Measurements from ENCODE around the gene TMEM117. TPM values are rescaled to one million over a fixed set of nuclear protein-coding genes. Genes with fewer than 3 reads are reported as not detected.
"Not testable (repeated sequence)": the region's sequence is repeated elsewhere in the genome, so short reads cannot be mapped to it uniquely, and the experiment has no call there.

Gene TMEM117
- total RNA-seq, 2 experiments from 2014 or later = 0.95 to 7.1 TPM

GRCh38 chr12:44026046-44026445 is 190.2 kb downstream of the TMEM117 start:
- Histone ChIP-seq H3K4me1 (ENCODE audit: insufficient read depth, low read length, poor library complexity, severe bottlenecking) (no peaks in the 10 kb centered on the region), H3K9me3 (ENCODE audit: low read length) (0 out of 2 replicates have a peak, but pooled peaks cover 6% of the 10 kb centered on the region), H3K36me3 (ENCODE audit: insufficient read depth, low read length) (no peaks in the 10 kb centered on the region), H3K27ac (ENCODE audit: low read depth, low read length, poor library complexity, severe bottlenecking) (no peak overlapping the region), H3K4me2 (ENCODE audit: low read length) (no peak overlapping the region), H3K4me3 (ENCODE audit: low read depth, low read length, poor library complexity, severe bottlenecking) (no peak overlapping the region), H3K79me2 (ENCODE audit: insufficient read depth, low read depth, low read length) (no peaks in the 10 kb centered on the region), H4K20me1 (ENCODE audit: insufficient read depth, low read length) (no peaks in the 10 kb centered on the region), H3K9me2 (ENCODE audit: insufficient read depth, low read length) (no peaks in the 10 kb centered on the region), H2AFZ (ENCODE audit: low read length) (no peak overlapping the region)
- ChIA-PET POLR2A (no interaction called here), CTCF (ENCODE audit: unreplicated experiment) (no interaction called here)
- DNase-seq (ENCODE audit: low spot score) = no peak
- BruUV-seq (replicated peaks) = no TSS peak
- intact Hi-C loops (cut with micrococcal nuclease; ENCODE audit: unreplicated experiment) = no loop called here
- TF ChIP-seq CTCF (conservative IDR thresholded peaks at IDR 0.05; ENCODE audit: low read length) (no peak), EZH2phosphoT487 (IDR thresholded peaks at IDR 0.05; ENCODE audit: borderline replicate concordance, low read depth, low read length) (no peak)

- H3K9me2 ChIP-seq (ENCODE audit: insufficient read depth, low read length); H3K4me3 ChIP-seq (ENCODE audit: low read depth, low read length, poor library complexity, severe bottlenecking); H3K79me2 ChIP-seq (ENCODE audit: insufficient read depth, low read depth, low read length); H3K27ac ChIP-seq (ENCODE audit: low read depth, low read length, poor library complexity, severe bottlenecking); CTCF ChIA-PET (ENCODE audit: unreplicated experiment); H3K4me1 ChIP-seq (ENCODE audit: insufficient read depth, low read length, poor library complexity, severe bottlenecking); H4K20me1 ChIP-seq (ENCODE audit: insufficient read depth, low read length); intact Hi-C loops (cut with micrococcal nuclease; ENCODE audit: unreplicated experiment); H3K9me3 ChIP-seq (ENCODE audit: low read length); DNase-seq (ENCODE audit: low spot score); H2AFZ ChIP-seq (ENCODE audit: low read length); POLR2A ChIA-PET; H3K36me3 ChIP-seq (ENCODE audit: insufficient read depth, low read length); H3K4me2 ChIP-seq (ENCODE audit: low read length); BruUV-seq (replicated peaks): not testable (repeated sequence)
Observed at GRCh38 chr12:44026926-44027325, 191.0 kb downstream of the TMEM117 start.

- no peaks in the 10 kb centered on the region for H3K9me2 ChIP-seq (ENCODE audit: insufficient read depth, low read length)
- CTCF ChIA-PET (ENCODE audit: unreplicated experiment) = no interaction called here
- H4K20me1 ChIP-seq (ENCODE audit: insufficient read depth, low read length) = no peaks in the 10 kb centered on the region
- no peak overlapping the region for H2AFZ ChIP-seq (ENCODE audit: low read length)
- DNase-seq (ENCODE audit: low spot score) = no peak
- H3K27ac ChIP-seq (ENCODE audit: low read depth, low read length, poor library complexity, severe bottlenecking) = no peak overlapping the region
- BruUV-seq (replicated peaks) = no TSS peak
- POLR2A ChIA-PET = no interaction called here
- TF ChIP-seq EZH2phosphoT487 (IDR thresholded peaks at IDR 0.05; ENCODE audit: borderline replicate concordance, low read depth, low read length) (no peak), CTCF (conservative IDR thresholded peaks at IDR 0.05; ENCODE audit: low read length) (no peak)
- no peaks in the 10 kb centered on the region for H3K79me2 ChIP-seq (ENCODE audit: insufficient read depth, low read depth, low read length)
- intact Hi-C loops (cut with micrococcal nuclease; ENCODE audit: unreplicated experiment) = no loop called here
- H3K4me1 ChIP-seq (ENCODE audit: insufficient read depth, low read length, poor library complexity, severe bottlenecking) = no peaks in the 10 kb centered on the region
- H3K4me3 ChIP-seq (ENCODE audit: low read depth, low read length, poor library complexity, severe bottlenecking) = no peak overlapping the region
- no peaks in the 10 kb centered on the region for H3K36me3 ChIP-seq (ENCODE audit: insufficient read depth, low read length)
- 0 out of 2 replicates have a peak, but pooled peaks cover 6% of the 10 kb centered on the region for H3K9me3 ChIP-seq (ENCODE audit: low read length)
- no peak overlapping the region for H3K4me2 ChIP-seq (ENCODE audit: low read length)
Observed at GRCh38 chr12:44029194-44029593, 193.3 kb downstream of the TMEM117 start.

Data from OCI-LY7 (cell line).